GM23248 (cell line): ENCODE data around the gene NCAPD2. TPM values are rescaled to one million over a fixed set of nuclear protein-coding genes. Genes with fewer than 3 reads are reported as not detected.

Experiments used
- DNase-seq: peaks from one replicate; pipeline ENCODE4 v3.0.0-alpha.2; 2015
- H2AFZ ChIP-seq: fragments of 200-600 bp; sonication (generic); 2 replicates; pipeline ENCODE4 v1.6.1; 2016; ENCODE audit warnings: antibody characterized with exemption
- H3F3A ChIP-seq: fragments of 200-600 bp; sonication (generic); 2 replicates; pipeline ENCODE4 v1.6.1; 2016; ENCODE audit warnings: mild to moderate bottlenecking, antibody characterized with exemption, mixed run types; ENCODE audit not compliant: insufficient read depth
- H3K27ac ChIP-seq: fragments of 200-600 bp; sonication (generic); 2 replicates; pipeline ENCODE4 v1.5.1; 2016; ENCODE audit warnings: mild to moderate bottlenecking
- H3K27me3 ChIP-seq: fragments of 200-600 bp; sonication (generic); replicated peaks from 2 replicates; pipeline ENCODE4 v1.6.1; 2016; ENCODE audit warnings: mild to moderate bottlenecking; ENCODE audit not compliant: insufficient read depth
- H3K36me3 ChIP-seq: fragments of 200-600 bp; sonication (generic); 2 replicates; pipeline ENCODE4 v1.6.1; 2016; ENCODE audit warnings: low read depth, mild to moderate bottlenecking
- H3K4me1 ChIP-seq: fragments of 200-600 bp; sonication (generic); 2 replicates; pipeline ENCODE4 v1.6.1; 2016; ENCODE audit warnings: mild to moderate bottlenecking; ENCODE audit not compliant: insufficient read depth
- H3K4me2 ChIP-seq: fragments of 200-600 bp; sonication (generic); one replicate; pipeline ENCODE4 v1.6.1; 2016; ENCODE audit warnings: mild to moderate bottlenecking; ENCODE audit not compliant: unreplicated experiment
- H3K4me3 ChIP-seq: fragments of 200-600 bp; sonication (generic); 2 replicates; pipeline ENCODE4 v1.5.1; 2016; ENCODE audit warnings: mild to moderate bottlenecking
- H3K79me2 ChIP-seq: fragments of 200-600 bp; sonication (generic); 2 replicates; pipeline ENCODE4 v1.6.1; 2016; ENCODE audit warnings: mild to moderate bottlenecking; ENCODE audit not compliant: insufficient read depth
- H3K9ac ChIP-seq: fragments of 200-600 bp; sonication (generic); 2 replicates; pipeline ENCODE4 v1.6.1; 2016; ENCODE audit warnings: mild to moderate bottlenecking
- H3K9me2 ChIP-seq: fragments of 200-600 bp; sonication (generic); 2 replicates; pipeline ENCODE4 v1.6.1; 2016; ENCODE audit warnings: mixed run types, mild to moderate bottlenecking, moderate library complexity; ENCODE audit not compliant: insufficient read depth
- H3K9me3 ChIP-seq: fragments of 200-600 bp; sonication (generic); one replicate; pipeline ENCODE4 v1.6.1; 2017; ENCODE audit warnings: low read depth
- H4K20me1 ChIP-seq: fragments of 200-600 bp; sonication (generic); 2 replicates; pipeline ENCODE4 v1.6.0; 2016; ENCODE audit not compliant: insufficient read depth
- EZH2 ChIP-seq: fragments of 200-600 bp; sonication (generic); IDR thresholded peaks from 2 replicates; pipeline ENCODE4 v1.6.1; 2018; ENCODE audit warnings: antibody characterized with exemption, mild to moderate bottlenecking; ENCODE audit not compliant: insufficient read depth, poor library complexity, severe bottlenecking
- EZH2phosphoT487 ChIP-seq: fragments of 200-600 bp; sonication (generic); IDR thresholded peaks from 2 replicates; pipeline ENCODE4 v1.6.1; 2018; ENCODE audit warnings: antibody characterized with exemption, moderate library complexity, mild to moderate bottlenecking, low read depth; ENCODE audit not compliant: insufficient read depth
- WGBS, 2 experiments: methylation state at CpG; one replicate each; pipeline ENCODE4 v1.1.6; 2015 to 2017; ENCODE audit warnings: low lambda C conversion rate in 2 of 2, low coverage in 1 of 2; ENCODE audit errors: missing lambda C conversion rate in 2 of 2; 5-methylcytosine and 5-hydroxymethylcytosine counted together
- in situ Hi-C: fragments of 300-500 bp; cut with MboI; formaldehyde crosslinking; loops from 2 replicates; pipeline ENCODE4 v1.15.0; 2020
- polyA plus RNA-seq: library from polyadenylated mRNA; unstranded; fragments of >200 nt; fragmentation: Nextera tagmentation; extraction: Ambion mirVana; gene quantifications from 2 replicates; pipeline ENCODE4 v1.2.1, GENCODE V29; 2016
- total RNA-seq: library from RNA; depleted of rRNA; stranded (reverse); fragments of >200 nt; shearing (Covaris generic); gene quantifications from 2 replicates; pipeline ENCODE4 v1.2.3, GENCODE V29; 2014

NCAPD2 gene
- total and polyA plus RNA-seq, 2 experiments from 2014 or later: 15.5 to 26.3 TPM

DNA sequence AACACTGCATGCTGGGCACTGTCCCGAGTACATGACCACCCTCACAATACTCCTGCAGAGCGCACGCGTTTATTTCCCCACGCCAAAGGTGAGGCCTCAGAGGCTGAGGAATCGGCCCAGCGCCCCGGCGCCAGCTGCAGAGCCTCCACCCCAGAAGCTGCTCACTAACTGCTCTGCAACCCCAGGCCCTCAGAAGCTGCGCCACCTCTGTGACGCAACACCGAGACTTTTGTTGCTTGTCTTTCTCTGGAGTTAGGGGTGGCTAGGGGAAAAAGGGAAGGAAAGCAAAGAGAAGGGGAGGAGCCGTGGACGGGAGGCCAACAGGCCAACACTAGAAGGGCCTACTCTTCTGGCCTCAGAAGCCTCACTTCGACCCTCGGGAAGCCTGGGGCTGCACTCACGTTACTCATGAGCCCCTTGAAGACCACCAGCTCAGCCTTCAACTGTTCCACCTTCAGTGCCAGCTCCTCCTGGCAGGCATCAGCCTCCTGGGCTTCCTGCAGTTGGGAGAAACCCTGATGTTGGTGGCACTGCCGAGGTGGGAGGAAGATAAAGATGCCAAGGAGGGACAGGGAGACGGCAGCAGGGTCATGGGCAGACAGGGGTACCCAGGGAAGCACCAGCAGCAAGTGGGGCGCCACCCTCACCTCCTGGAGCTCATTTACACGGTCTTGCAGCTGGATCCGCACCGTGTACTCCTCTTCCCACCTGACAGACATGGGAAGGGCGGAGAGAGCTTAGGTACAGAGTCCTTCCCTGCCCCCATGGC lies 56.6 kb downstream of the NCAPD2 start:
- Histone ChIP-seq H3K27me3 (no peaks in the 10 kb centered on the region), H3F3A (peaks cover 67% of the 10 kb centered on the region), H3K79me2 (peaks cover 76% of the 10 kb centered on the region), H3K9ac (peak overlapping the region; percentile 89), H4K20me1 (no peaks in the 10 kb centered on the region), H3K4me3 (peak overlapping the region; percentile 61), H3K36me3 (peaks cover 5% of the 10 kb centered on the region; the same call in 1 of the 2 replicates), H3K9me2 (no peaks in the 10 kb centered on the region), H2AFZ (no peak overlapping the region), H3K4me2 (peak overlapping the region; percentile 100), H3K27ac (peak overlapping the region; percentile 96), H3K9me3 (no peaks in the 10 kb centered on the region), H3K4me1 (peaks cover 74% of the 10 kb centered on the region)
- TF ChIP-seq EZH2phosphoT487: no peak
- no peak for TF ChIP-seq EZH2
- DNase-seq: no peak
- WGBS, 2 experiments: 77 to 84% methylated on average over 22 to 24 of the region's 24 CpGs
- in situ Hi-C loops: no loop called here

DNA sequence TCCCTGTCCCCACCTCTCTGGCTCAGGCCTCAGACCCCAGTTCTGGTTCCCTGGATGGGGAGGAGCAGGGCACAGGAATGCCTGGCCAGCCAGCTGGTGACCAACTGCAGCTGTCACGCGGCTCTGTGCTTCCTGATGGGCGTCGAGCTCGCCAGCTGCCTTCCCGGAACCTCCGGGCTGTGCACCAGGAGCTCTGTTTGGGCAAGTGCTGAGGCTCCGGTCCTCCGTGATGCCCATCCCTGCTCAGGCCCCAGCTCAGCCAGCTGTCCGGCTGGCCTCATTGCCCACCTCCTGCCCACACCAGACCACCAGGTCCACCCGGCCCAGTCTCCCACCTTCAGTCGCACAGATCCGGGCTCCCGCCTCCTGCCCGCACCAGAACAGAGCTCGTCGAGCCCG lies 57.2 kb downstream of the NCAPD2 start:
- no peaks in the 10 kb centered on the region for H3K9me2 ChIP-seq
- H3K4me1 ChIP-seq: peaks cover 74% of the 10 kb centered on the region
- H2AFZ ChIP-seq: peak overlapping the region; percentile 4; the same call in 1 of the 2 replicates
- H3K79me2 ChIP-seq: peaks cover 74% of the 10 kb centered on the region
- H3K27ac ChIP-seq: peak overlapping the region; percentile 96
- peaks cover 67% of the 10 kb centered on the region for H3F3A ChIP-seq
- TF ChIP-seq EZH2phosphoT487: no peak
- 5 to 19% methylated on average over 16 to 18 of the region's 18 CpGs for WGBS, 2 experiments
- peaks cover under 1% of the 10 kb centered on the region; the same call in 1 of the 2 replicates for H3K36me3 ChIP-seq
- no peaks in the 10 kb centered on the region for H3K27me3 ChIP-seq
- H3K4me3 ChIP-seq: peak overlapping the region; percentile 61
- H3K9me3 ChIP-seq: no peaks in the 10 kb centered on the region
- peak; percentile 83 for DNase-seq
- peak overlapping the region; percentile 89 for H3K9ac ChIP-seq
- in situ Hi-C loops: no loop called here
- H3K4me2 ChIP-seq: peak overlapping the region; percentile 100
- H4K20me1 ChIP-seq: no peaks in the 10 kb centered on the region

DNA sequence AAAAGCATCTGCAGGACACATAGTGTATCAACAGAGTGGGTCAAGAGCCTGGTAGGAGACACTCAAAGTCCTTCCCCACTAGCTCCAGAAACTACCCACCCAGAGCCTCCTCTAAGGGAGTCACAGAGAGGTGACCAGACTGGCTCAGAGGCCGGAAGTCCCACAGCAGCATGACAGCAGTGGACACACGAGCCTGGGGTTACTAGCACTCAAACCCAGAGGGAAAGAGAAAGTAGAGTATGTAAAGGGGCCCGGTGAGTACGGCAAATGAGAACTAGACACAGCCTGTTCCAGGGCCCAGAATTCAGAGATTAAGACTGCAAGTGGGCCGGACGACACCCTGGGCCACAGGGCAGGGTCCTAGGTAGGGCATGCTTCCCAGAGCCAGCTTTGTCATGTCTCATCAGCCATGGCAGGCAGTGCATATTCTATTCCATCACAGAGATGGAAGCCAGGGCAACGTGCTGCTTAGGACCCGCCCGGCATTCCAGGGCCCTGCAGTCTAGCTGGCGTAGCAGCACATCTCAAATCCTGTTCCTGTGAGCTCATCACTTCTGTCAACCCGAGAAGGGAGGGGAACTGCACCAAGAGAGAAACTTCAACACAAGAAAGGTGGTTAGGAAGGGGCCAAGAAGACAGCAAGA lies 57.7 kb downstream of the NCAPD2 start:
- peak; percentile 95 for DNase-seq
- Histone ChIP-seq H3K36me3 (no peaks in the 10 kb centered on the region), H3K4me1 (peaks cover 74% of the 10 kb centered on the region), H3K9ac (peak overlapping the region; percentile 89), H3K9me3 (no peaks in the 10 kb centered on the region), H3K4me3 (peak overlapping the region; percentile 61), H3K27ac (peak overlapping the region; percentile 96), H3K9me2 (no peaks in the 10 kb centered on the region), H4K20me1 (no peaks in the 10 kb centered on the region), H2AFZ (peak overlapping the region; percentile 4; the same call in 1 of the 2 replicates), H3F3A (peaks cover 67% of the 10 kb centered on the region), H3K4me2 (peak overlapping the region; percentile 100), H3K27me3 (no peaks in the 10 kb centered on the region), H3K79me2 (peaks cover 70% of the 10 kb centered on the region)
- 2 to 5% methylated on average over 11 of the region's 11 CpGs for WGBS, 2 experiments
- in situ Hi-C loops: no loop called here
- no peak for TF ChIP-seq EZH2
- TF ChIP-seq EZH2phosphoT487: no peak

DNA sequence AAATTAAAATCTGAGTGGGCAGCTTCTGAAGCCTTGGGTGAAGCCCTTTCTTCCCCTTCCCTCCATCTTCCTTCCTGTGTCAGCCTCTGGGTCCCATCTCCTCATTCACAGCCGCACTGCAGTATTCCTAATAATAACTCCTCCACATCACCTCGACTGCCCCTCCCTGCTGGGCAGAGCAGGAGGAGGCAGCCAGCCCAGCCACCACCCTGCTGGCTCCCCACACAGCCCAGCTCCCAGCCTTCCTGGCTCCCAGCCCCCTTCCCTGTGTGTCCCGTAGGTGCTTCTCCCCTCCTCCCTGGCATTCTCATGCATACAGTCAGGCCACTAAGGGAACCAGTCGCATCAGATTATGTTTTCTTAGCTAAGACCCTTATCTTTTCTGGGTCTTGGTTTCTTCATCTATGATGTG lies 58.2 kb downstream of the NCAPD2 start:
- peak; percentile 72 for DNase-seq

More for the DNA sequence above, 58.2 kb downstream of the NCAPD2 start:
- peak overlapping the region; percentile 96 for H3K27ac ChIP-seq
- H3K4me1 ChIP-seq: peaks cover 70% of the 10 kb centered on the region
- H4K20me1 ChIP-seq: no peaks in the 10 kb centered on the region
- H3F3A ChIP-seq: peaks cover 71% of the 10 kb centered on the region
- H3K9ac ChIP-seq: peak overlapping the region; percentile 89
- peak overlapping the region; percentile 4; the same call in 1 of the 2 replicates for H2AFZ ChIP-seq
- WGBS, 2 experiments: 0 to 4% methylated on average over 4 of the region's 4 CpGs
- no peaks in the 10 kb centered on the region for H3K27me3 ChIP-seq
- H3K79me2 ChIP-seq: peaks cover 70% of the 10 kb centered on the region
- H3K36me3 ChIP-seq: peaks cover under 1% of the 10 kb centered on the region; the same call in 1 of the 2 replicates
- no peaks in the 10 kb centered on the region for H3K9me2 ChIP-seq
- no peak for TF ChIP-seq EZH2phosphoT487
- TF ChIP-seq EZH2: no peak
- peak overlapping the region; percentile 100 for H3K4me2 ChIP-seq
- in situ Hi-C loops: no loop called here
- H3K4me3 ChIP-seq: peak overlapping the region; percentile 61
- H3K9me3 ChIP-seq: no peaks in the 10 kb centered on the region
